ENCODE data around the gene PHF1. TPM values are rescaled to one million over a fixed set of nuclear protein-coding genes. Genes with fewer than 3 reads are reported as not detected.

PHF1 gene
- total RNA-seq, 4 donors from 2014 or later: 68.5 to 91.5 (median 84.9) TPM

GRCh38 chr6:33428966-33429749, 18.3 kb downstream of the PHF1 start:
- no peak overlapping the region for H3K4me3 ChIP-seq
- peak overlapping the region; percentile 89 to 95 (median 94) for H3K27ac ChIP-seq (replicated peaks in 1 of 4)
- peaks cover 55 to 94% (median 90%) of the 10 kb centered on the region in 4 donors for H3K4me1 ChIP-seq
- H3K36me3 ChIP-seq: no peaks in the 10 kb centered on the region
- DNase-seq (ENCODE audit: extremely low spot score): no peak
- 51% methylated on average over 5 of the region's 5 CpGs for WGBS
- intact Hi-C loops (cut with DNase I): loop anchor here (5.0 kb wide), 1 partner anchor 37 kb away; the partner anchor contains the start of gene KIFC1
- TF ChIP-seq EP300 (IDR thresholded peaks at IDR 0.05): no peak
- TF ChIP-seq CTCF (IDR thresholded peaks at IDR 0.05): no peak
- TF ChIP-seq POLR2A (IDR thresholded peaks at IDR 0.05; ENCODE audit: low read depth): no peak
- no peak for TF ChIP-seq POLR2AphosphoS5 (IDR thresholded peaks at IDR 0.05)
- no peaks in the 10 kb centered on the region for H3K9me3 ChIP-seq
- H3K27me3 ChIP-seq: no peaks in the 10 kb centered on the region

GRCh38 chr6:33429750-33430052, 18.9 kb downstream of the PHF1 start:
- Histone ChIP-seq H3K27ac (replicated peaks in 1 of 4) (peak overlapping the region in 2 of 4 donors; percentile 89 to 95), H3K4me1 (peaks cover 54 to 92% (median 85%) of the 10 kb centered on the region in 4 donors), H3K36me3 (no peaks in the 10 kb centered on the region), H3K9me3 (no peaks in the 10 kb centered on the region), H3K27me3 (no peaks in the 10 kb centered on the region), H3K4me3 (no peak overlapping the region)
- intact Hi-C loops (cut with DNase I): loop anchor here (5.0 kb wide), 1 partner anchor 37 kb away; the partner anchor contains the start of gene KIFC1
- no peak for DNase-seq (ENCODE audit: extremely low spot score)
- TF ChIP-seq EP300 (IDR thresholded peaks at IDR 0.05) (no peak), POLR2AphosphoS5 (IDR thresholded peaks at IDR 0.05) (no peak), CTCF (IDR thresholded peaks at IDR 0.05) (no peak), POLR2A (IDR thresholded peaks at IDR 0.05; ENCODE audit: low read depth) (no peak)
- WGBS: 40% methylated on average over 2 of the region's 2 CpGs

GRCh38 chr6:33430334-33430733, 19.5 kb downstream of the PHF1 start:
- Histone ChIP-seq H3K27me3 (no peaks in the 10 kb centered on the region), H3K27ac (replicated peaks in 1 of 4) (peak overlapping the region in 2 of 4 donors; percentile 68 to 95), H3K36me3 (peaks cover 2 to 6% (median 5%) of the 10 kb centered on the region in 4 donors), H3K4me1 (peaks cover 48 to 86% (median 79%) of the 10 kb centered on the region in 4 donors), H3K9me3 (no peaks in the 10 kb centered on the region), H3K4me3 (no peak overlapping the region)
- WGBS: 41% methylated on average over 2 of the region's 2 CpGs
- no peak for DNase-seq (ENCODE audit: extremely low spot score)
- TF ChIP-seq EP300 (IDR thresholded peaks at IDR 0.05): no peak
- TF ChIP-seq CTCF (IDR thresholded peaks at IDR 0.05): no peak
- TF ChIP-seq POLR2AphosphoS5 (IDR thresholded peaks at IDR 0.05): no peak
- no peak for TF ChIP-seq POLR2A (IDR thresholded peaks at IDR 0.05; ENCODE audit: low read depth)
- intact Hi-C loops (cut with DNase I): no loop called here

GRCh38 chr6:33430991-33431879, 20.4 kb downstream of the PHF1 start:
- 3% methylated on average over 12 of the region's 12 CpGs for WGBS

More at GRCh38 chr6:33430991-33431879, 20.4 kb downstream of the PHF1 start:
- H3K4me3 ChIP-seq: peak overlapping the region; percentile 15 to 34 (median 30)
- DNase-seq (ENCODE audit: extremely low spot score): peak; percentile 93
- peaks cover 48 to 80% (median 75%) of the 10 kb centered on the region in 4 donors for H3K4me1 ChIP-seq
- no peaks in the 10 kb centered on the region for H3K27me3 ChIP-seq
- peak overlapping the region; percentile 45 to 77 (median 58) for H3K27ac ChIP-seq (replicated peaks in 1 of 4)
- TF ChIP-seq POLR2AphosphoS5 (IDR thresholded peaks at IDR 0.05): peak in 1 of 2 donors; percentile 45
- no peak for TF ChIP-seq EP300 (IDR thresholded peaks at IDR 0.05)
- H3K36me3 ChIP-seq: peaks cover 8 to 15% (median 14%) of the 10 kb centered on the region in 4 donors
- intact Hi-C loops (cut with DNase I): no loop called here
- no peaks in the 10 kb centered on the region for H3K9me3 ChIP-seq

All from esophagus muscularis mucosa (tissue), 4 donors.